Measurements from ENCODE around the gene NOLC1. TPM values are rescaled to one million over a fixed set of nuclear protein-coding genes. Genes with fewer than 3 reads are reported as not detected.

The NOLC1 gene
- total and polyA plus RNA-seq, 2 experiments from 2014 or later, result 30.7 to 43.4 TPM

DNA sequence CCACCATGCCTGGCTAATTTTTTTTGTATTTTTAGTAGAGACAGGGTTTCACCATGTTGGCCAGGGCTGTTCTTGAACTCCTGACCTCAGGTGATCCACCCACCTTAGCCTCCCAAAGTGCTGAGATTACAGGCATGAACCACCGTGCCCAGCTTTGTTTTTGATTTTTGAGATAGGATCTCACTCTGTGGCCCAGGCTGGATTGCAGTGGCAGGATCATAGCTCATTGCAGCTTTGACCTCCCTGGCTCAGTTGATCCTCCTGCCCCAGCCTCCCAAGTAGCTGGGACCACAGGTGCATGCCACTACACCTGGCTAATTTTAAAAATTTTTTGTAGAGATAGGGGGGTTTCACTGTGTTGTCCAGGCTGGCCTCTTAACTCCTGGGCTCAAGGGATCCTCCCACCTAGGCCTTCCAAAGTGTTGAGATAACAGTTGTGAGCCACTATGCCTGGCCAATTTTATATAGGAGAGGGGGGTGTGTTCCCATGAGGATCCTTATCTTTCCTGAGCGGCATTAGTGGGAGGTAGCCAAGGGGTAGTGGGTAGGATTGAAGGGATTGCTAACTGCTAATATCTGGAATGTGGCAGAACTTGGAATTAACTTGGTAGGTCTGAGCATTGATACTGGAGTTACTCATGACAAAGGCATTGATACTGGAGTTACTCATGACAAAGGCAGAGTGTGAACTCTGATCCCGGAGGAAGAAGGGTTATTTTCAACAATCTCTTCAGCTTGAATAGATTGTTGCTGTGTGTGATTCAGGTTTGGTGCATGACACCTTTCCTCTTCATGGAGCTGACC lies 1.0 kb upstream of the NOLC1 start:
- no peaks in the 10 kb centered on the region for H4K20me1 ChIP-seq (ENCODE audit: insufficient read depth)
- no peaks in the 10 kb centered on the region for H3K9me2 ChIP-seq (ENCODE audit: insufficient read depth)
- peaks cover 48% of the 10 kb centered on the region for H3K36me3 ChIP-seq (ENCODE audit: low read depth)
- peak overlapping the region; percentile 94 for H3K27ac ChIP-seq
- TF ChIP-seq EZH2 (IDR thresholded peaks at IDR 0.05; ENCODE audit: insufficient read depth, poor library complexity, severe bottlenecking) (no peak), EZH2phosphoT487 (IDR thresholded peaks at IDR 0.05; ENCODE audit: insufficient read depth, low read depth) (no peak)
- peak overlapping the region; percentile 92 for H3K4me3 ChIP-seq
- H3K9ac ChIP-seq, result peak overlapping the region; percentile 96; the same call in 1 of the 2 replicates
- 20 to 24% methylated on average over 3 of the region's 3 CpGs for WGBS, 2 experiments (ENCODE audit: low coverage in 1 of 2, low lambda C conversion rate in 2 of 2, missing lambda C conversion rate in 2 of 2)
- no peaks in the 10 kb centered on the region for H3K9me3 ChIP-seq (ENCODE audit: low read depth)
- H3K4me1 ChIP-seq (ENCODE audit: insufficient read depth), result peaks cover 28% of the 10 kb centered on the region
- DNase-seq, result peak; percentile 81
- peaks cover 63% of the 10 kb centered on the region for H3K79me2 ChIP-seq (ENCODE audit: insufficient read depth)
- H3K27me3 ChIP-seq (replicated peaks; ENCODE audit: insufficient read depth), result no peaks in the 10 kb centered on the region
- H2AFZ ChIP-seq, result no peak overlapping the region
- peaks cover 65% of the 10 kb centered on the region for H3F3A ChIP-seq (ENCODE audit: insufficient read depth)
- in situ Hi-C loops (cut with MboI), result no loop called here
- peak overlapping the region; percentile 97 for H3K4me2 ChIP-seq (ENCODE audit: unreplicated experiment)

DNA sequence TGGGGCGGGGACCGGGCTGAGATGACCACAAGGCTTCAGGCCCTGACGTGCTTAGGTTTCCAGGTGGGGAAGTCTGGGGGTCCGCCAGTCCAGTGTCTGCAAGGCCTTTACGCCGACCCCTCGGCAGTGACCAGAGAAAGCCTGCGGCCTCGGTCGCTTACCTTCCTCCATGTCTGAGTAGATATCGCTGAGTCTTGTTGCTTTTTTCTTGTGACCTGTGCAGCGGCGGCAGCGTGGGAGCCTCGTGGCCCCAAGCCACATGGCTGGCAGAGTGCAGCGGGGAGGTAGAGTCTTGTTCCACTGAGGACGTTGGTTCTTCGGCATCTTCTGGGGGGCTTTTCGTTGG lies 329 bp downstream of the NOLC1 start:
- Histone ChIP-seq H4K20me1 (ENCODE audit: insufficient read depth) (0 out of 2 replicates have a peak, but pooled peaks cover 3% of the 10 kb centered on the region), H2AFZ (peak overlapping the region; percentile 76), H3K9me3 (ENCODE audit: low read depth) (no peaks in the 10 kb centered on the region), H3K79me2 (ENCODE audit: insufficient read depth) (peaks cover 63% of the 10 kb centered on the region), H3K4me2 (ENCODE audit: unreplicated experiment) (peak overlapping the region; percentile 97), H3K27me3 (replicated peaks; ENCODE audit: insufficient read depth) (no peaks in the 10 kb centered on the region), H3F3A (ENCODE audit: insufficient read depth) (peaks cover 62% of the 10 kb centered on the region), H3K4me3 (peak overlapping the region; percentile 92), H3K27ac (peak overlapping the region; percentile 94), H3K4me1 (ENCODE audit: insufficient read depth) (peaks cover 28% of the 10 kb centered on the region), H3K9ac (peak overlapping the region; percentile 96), H3K36me3 (ENCODE audit: low read depth) (peaks cover 47% of the 10 kb centered on the region), H3K9me2 (ENCODE audit: insufficient read depth) (no peaks in the 10 kb centered on the region)
- in situ Hi-C loops (cut with MboI), result no loop called here
- peak; percentile 71 for DNase-seq
- WGBS, 2 experiments (ENCODE audit: low coverage in 1 of 2, low lambda C conversion rate in 2 of 2, missing lambda C conversion rate in 2 of 2), result 1% methylated on average over 19 of the region's 19 CpGs
- no peak for TF ChIP-seq EZH2 (IDR thresholded peaks at IDR 0.05; ENCODE audit: insufficient read depth, poor library complexity, severe bottlenecking)

- Histone ChIP-seq H3K9ac (peak overlapping the region; percentile 96), H3K27me3 (replicated peaks; ENCODE audit: insufficient read depth) (no peaks in the 10 kb centered on the region), H3K9me3 (ENCODE audit: low read depth) (no peaks in the 10 kb centered on the region), H4K20me1 (ENCODE audit: insufficient read depth) (0 out of 2 replicates have a peak, but pooled peaks cover 3% of the 10 kb centered on the region), H3K4me1 (ENCODE audit: insufficient read depth) (peaks cover 28% of the 10 kb centered on the region), H3K27ac (peak overlapping the region; percentile 94), H3K79me2 (ENCODE audit: insufficient read depth) (peaks cover 63% of the 10 kb centered on the region), H3K36me3 (ENCODE audit: low read depth) (peaks cover 48% of the 10 kb centered on the region), H3K4me3 (peak overlapping the region; percentile 92), H3K4me2 (ENCODE audit: unreplicated experiment) (peak overlapping the region; percentile 97), H3F3A (ENCODE audit: insufficient read depth) (peaks cover 62% of the 10 kb centered on the region), H3K9me2 (ENCODE audit: insufficient read depth) (no peaks in the 10 kb centered on the region), H2AFZ (no peak overlapping the region)
- in situ Hi-C loops (cut with MboI), result no loop called here
- TF ChIP-seq EZH2 (IDR thresholded peaks at IDR 0.05; ENCODE audit: insufficient read depth, poor library complexity, severe bottlenecking) (no peak), EZH2phosphoT487 (IDR thresholded peaks at IDR 0.05; ENCODE audit: insufficient read depth, low read depth) (no peak)
- peak; percentile 49 for DNase-seq
- WGBS, 2 experiments (ENCODE audit: low coverage in 1 of 2, low lambda C conversion rate in 2 of 2, missing lambda C conversion rate in 2 of 2), result 29 to 32% methylated on average over 5 of the region's 5 CpGs
Observed at GRCh38 chr10:102153093-102153620, 968 bp downstream of the NOLC1 start.

DNA sequence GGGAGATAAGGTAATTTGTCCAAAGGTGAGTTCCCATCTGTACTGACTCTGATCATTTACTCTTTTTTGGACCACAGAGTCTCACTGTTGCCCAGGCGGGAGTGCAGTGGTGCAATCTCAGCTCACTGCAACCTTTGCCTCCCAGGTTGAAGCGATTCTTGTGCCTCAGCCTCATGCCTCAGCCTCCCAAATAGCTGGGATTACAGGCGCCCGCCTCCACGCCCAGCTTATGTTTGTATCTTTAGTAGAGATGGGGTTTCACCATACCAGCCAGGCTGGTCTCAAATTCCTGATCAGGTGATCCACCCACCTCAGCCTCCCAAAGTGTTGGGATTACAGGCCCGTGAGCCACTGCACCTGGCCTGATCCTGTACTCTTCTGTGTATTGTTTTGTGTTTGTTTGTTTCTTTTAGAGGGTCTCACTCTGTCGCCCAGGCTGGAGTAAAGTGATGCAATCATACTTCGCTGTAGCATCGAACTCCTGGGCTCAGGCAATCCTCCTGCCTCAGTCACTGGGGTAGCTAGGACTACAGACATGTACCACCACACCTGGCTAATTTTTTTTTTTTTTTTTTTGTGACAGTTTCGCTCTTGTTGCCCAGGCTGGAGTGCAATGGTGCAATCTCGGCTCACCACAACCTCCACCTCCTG lies 2.4 kb downstream of the NOLC1 start:
- H3K79me2 ChIP-seq (ENCODE audit: insufficient read depth), result peaks cover 71% of the 10 kb centered on the region

More for the DNA sequence above, 2.4 kb downstream of the NOLC1 start:
- H3K4me2 ChIP-seq (ENCODE audit: unreplicated experiment), result no peak overlapping the region
- H3K4me3 ChIP-seq, result no peak overlapping the region
- H3K9ac ChIP-seq, result no peak overlapping the region
- TF ChIP-seq EZH2 (IDR thresholded peaks at IDR 0.05; ENCODE audit: insufficient read depth, poor library complexity, severe bottlenecking) (no peak), EZH2phosphoT487 (IDR thresholded peaks at IDR 0.05; ENCODE audit: insufficient read depth, low read depth) (no peak)
- H3F3A ChIP-seq (ENCODE audit: insufficient read depth), result peaks cover 55% of the 10 kb centered on the region
- 0 out of 2 replicates have a peak overlapping the region, but pooled peaks have one; percentile 94 for H3K27ac ChIP-seq
- no peaks in the 10 kb centered on the region for H3K9me3 ChIP-seq (ENCODE audit: low read depth)
- no peak overlapping the region for H2AFZ ChIP-seq
- WGBS, 2 experiments (ENCODE audit: low coverage in 1 of 2, low lambda C conversion rate in 2 of 2, missing lambda C conversion rate in 2 of 2), result 96 to 99% methylated on average over 11 of the region's 11 CpGs
- peaks cover 45% of the 10 kb centered on the region for H3K36me3 ChIP-seq (ENCODE audit: low read depth)
- H3K9me2 ChIP-seq (ENCODE audit: insufficient read depth), result no peaks in the 10 kb centered on the region
- H3K27me3 ChIP-seq (replicated peaks; ENCODE audit: insufficient read depth), result no peaks in the 10 kb centered on the region
- H4K20me1 ChIP-seq (ENCODE audit: insufficient read depth), result 0 out of 2 replicates have a peak, but pooled peaks cover 3% of the 10 kb centered on the region
- peaks cover 40% of the 10 kb centered on the region for H3K4me1 ChIP-seq (ENCODE audit: insufficient read depth)
- DNase-seq, result no peak
- in situ Hi-C loops (cut with MboI), result no loop called here
